ENCODE results near the gene BAMBI.

The BAMBI gene

DNA sequence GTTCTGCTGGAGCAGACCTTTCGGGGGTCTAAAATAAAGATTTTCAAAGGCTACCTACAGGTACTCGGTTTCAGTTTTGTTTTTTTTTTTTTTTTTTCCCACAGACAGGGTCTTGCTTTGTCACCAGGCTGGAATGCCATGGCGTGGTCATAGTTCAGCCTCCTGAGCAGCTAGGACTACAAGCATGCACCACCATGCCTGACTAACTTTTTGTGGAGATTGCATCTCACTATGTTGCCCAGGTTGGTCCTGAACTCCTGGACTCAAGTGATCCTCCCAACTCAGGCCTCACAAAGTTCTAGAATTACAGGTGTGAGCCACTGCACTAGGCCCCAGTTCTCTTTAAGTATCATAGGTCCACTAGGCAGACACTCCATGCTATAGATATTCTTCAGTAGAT, 34.5 kb downstream of the BAMBI start:
- in situ Hi-C loops (cut with MboI; ENCODE audit: low pct_unique_long_range_greater_than_20kb, low sequenced_read_pairs, unreplicated experiment) = no loop called here
- no peak for DNase-seq (ENCODE audit: low spot score)
- TF ChIP-seq, protein P1, sequence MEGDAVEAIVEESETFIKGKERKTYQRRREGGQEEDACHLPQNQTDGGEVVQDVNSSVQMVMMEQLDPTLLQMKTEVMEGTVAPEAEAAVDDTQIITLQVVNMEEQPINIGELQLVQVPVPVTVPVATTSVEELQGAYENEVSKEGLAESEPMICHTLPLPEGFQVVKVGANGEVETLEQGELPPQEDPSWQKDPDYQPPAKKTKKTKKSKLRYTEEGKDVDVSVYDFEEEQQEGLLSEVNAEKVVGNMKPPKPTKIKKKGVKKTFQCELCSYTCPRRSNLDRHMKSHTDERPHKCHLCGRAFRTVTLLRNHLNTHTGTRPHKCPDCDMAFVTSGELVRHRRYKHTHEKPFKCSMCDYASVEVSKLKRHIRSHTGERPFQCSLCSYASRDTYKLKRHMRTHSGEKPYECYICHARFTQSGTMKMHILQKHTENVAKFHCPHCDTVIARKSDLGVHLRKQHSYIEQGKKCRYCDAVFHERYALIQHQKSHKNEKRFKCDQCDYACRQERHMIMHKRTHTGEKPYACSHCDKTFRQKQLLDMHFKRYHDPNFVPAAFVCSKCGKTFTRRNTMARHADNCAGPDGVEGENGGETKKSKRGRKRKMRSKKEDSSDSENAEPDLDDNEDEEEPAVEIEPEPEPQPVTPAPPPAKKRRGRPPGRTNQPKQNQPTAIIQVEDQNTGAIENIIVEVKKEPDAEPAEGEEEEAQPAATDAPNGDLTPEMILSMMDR (IDR thresholded peaks at IDR 0.05; ENCODE audit: extremely low read depth, insufficient read depth, missing control alignments) = no peak

DNA sequence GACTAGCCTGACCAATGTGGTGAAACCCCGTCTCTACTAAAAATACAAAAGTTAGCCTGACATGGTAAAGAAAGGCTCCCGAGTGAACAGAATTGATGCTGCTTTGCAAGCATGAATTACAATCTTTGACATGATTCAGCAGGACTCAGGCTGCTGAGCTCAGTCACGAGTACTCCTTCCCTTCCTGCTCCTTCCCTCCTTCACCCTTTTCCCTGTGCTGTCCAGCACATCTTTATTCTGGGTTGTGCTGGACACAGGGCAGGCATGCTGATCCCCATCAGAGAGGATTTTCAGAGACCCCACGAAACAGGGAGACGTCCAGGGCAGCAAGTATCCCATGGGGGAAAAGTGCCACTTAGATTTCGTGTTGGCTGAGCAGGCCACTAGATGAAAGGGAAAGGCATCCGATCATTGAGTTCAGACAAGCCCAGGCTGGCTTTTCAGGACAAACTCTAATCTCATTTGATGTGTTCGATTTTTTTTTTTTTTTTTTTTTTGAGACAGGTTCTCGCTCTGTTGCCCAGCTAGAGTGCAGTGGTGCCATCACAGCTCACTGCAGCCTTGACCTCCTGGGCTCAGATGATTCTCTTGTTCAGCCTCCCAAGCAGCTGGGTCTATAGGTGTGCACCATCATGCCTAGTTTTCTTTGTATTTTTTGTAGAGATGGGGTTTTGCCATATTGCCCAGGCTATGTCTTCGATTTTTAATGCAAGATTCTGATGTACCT, 36.5 kb downstream of the BAMBI start:
- TF ChIP-seq, protein P1 (IDR thresholded peaks at IDR 0.05; ENCODE audit: extremely low read depth, insufficient read depth, missing control alignments) = no peak
- DNase-seq (ENCODE audit: low spot score) = no peak
- in situ Hi-C loops (cut with MboI; ENCODE audit: low pct_unique_long_range_greater_than_20kb, low sequenced_read_pairs, unreplicated experiment) = no loop called here

DNA sequence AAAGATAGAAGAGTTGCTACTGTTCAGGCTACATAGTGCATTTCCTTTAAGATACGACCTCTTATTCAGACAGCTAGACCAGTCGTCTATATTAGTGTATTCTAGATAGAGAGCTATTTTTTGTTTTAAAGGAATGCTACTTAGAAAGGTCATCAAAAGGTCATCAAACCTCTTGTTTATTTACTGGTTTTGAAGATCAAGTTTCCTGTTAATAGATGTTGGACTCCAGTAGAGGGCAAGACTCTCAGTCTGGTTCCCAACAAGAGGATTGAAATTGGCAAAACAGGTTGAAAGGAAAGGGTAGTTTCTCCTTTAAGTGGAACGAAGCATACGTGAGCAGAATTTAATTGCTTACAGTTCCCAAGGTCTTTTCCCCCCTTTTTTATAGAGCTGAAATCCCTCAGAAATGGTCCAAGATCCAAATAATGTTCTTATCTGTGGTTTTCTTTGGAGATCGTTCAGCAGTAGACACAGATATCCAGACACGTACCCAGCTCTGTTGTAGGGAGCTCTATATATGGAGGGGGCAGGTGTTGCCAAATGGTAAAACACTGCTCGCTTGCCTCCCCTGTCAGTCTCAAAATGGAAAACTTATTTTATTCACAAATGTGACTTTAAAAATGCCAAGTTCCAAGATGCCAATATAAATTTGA, 37.2 kb downstream of the BAMBI start:
- TF ChIP-seq, protein P1 (IDR thresholded peaks at IDR 0.05; ENCODE audit: extremely low read depth, insufficient read depth, missing control alignments) = no peak
- no peak for DNase-seq (ENCODE audit: low spot score)
- in situ Hi-C loops (cut with MboI; ENCODE audit: low pct_unique_long_range_greater_than_20kb, low sequenced_read_pairs, unreplicated experiment) = no loop called here

DNA sequence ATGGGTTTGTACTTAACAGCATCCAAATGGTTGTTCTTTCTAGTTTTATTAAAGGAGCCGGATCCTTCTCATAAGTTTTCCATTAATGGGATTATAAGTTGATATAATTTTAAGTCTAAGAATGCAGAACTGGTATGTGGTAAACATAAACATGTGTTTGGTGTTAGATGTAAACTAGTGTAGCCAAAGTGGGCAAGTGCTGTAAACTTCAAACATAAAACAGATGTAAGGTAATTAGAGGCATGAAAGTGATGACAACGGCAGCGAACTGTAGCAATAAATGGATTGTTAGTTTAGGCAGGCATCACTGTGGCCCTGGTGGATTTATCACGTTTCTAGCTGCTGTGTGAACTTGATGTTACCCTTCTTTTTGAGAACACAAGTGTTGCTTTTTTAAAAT, 37.9 kb downstream of the BAMBI start:
- TF ChIP-seq, protein P1 (IDR thresholded peaks at IDR 0.05; ENCODE audit: extremely low read depth, insufficient read depth, missing control alignments) = no peak
- in situ Hi-C loops (cut with MboI; ENCODE audit: low pct_unique_long_range_greater_than_20kb, low sequenced_read_pairs, unreplicated experiment) = no loop called here

DNA sequence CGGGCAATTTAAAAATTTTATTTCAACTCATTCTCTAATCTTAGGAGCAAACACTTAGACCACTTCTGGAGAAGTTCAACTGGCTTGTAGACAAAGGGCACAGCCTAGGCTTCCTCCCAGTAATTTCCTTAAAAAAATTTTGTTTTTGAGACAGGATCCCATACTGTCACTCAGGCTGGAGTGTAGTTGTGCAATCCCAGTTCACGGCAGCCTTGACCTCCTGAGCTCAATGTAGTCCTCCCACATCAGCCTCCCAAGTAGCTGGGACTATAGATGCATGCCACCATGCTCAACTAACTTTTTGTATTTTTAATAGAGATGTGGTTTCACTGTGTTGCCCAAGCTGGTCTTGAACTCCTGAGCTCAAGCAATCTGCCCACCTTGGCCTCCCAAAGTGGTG, 38.4 kb downstream of the BAMBI start:
- in situ Hi-C loops (cut with MboI; ENCODE audit: low pct_unique_long_range_greater_than_20kb, low sequenced_read_pairs, unreplicated experiment) = no loop called here
- no peak for DNase-seq (ENCODE audit: low spot score)
- TF ChIP-seq, protein P1 (IDR thresholded peaks at IDR 0.05; ENCODE audit: extremely low read depth, insufficient read depth, missing control alignments) = no peak

More for the DNA sequence above, 37.9 kb downstream of the BAMBI start:
- DNase-seq (ENCODE audit: low spot score) = no peak

DNA sequence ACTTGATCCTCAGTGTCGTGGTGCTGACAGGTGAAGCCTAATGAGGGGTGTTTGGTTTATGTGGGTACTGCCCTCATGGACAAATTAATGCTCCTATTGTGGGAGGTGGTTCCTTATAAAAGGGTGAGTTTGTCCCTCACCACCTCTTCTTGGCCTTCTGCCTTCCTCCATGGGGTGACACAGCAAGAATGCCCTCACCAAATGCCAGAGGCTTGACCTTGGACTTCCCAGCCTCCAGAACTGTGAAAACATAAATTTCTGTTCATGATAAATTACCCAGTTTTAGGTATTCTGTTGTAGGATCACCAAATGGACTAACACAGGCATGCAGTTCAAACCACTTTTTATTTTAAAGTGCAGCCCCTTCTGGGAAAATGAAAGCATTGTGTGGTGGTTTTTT, 39.4 kb downstream of the BAMBI start:
- DNase-seq (ENCODE audit: low spot score) = no peak
- in situ Hi-C loops (cut with MboI; ENCODE audit: low pct_unique_long_range_greater_than_20kb, low sequenced_read_pairs, unreplicated experiment) = no loop called here
- TF ChIP-seq, protein P1 (IDR thresholded peaks at IDR 0.05; ENCODE audit: extremely low read depth, insufficient read depth, missing control alignments) = no peak
